GM18505 (cell line): ENCODE data around the gene FGB.

Source experiments
- ATAC-seq: cut with Tn5 transposase; IDR thresholded peaks from one replicate; pipeline ENCODE4 v1.9.1; 2021; ENCODE audit not compliant: unreplicated experiment
- POLR2A ChIP-seq: IDR thresholded peaks from 4 replicates; pipeline ENCODE4 v1.6.1; 2011; ENCODE audit warnings: borderline replicate concordance; ENCODE audit not compliant: insufficient read depth, insufficient read length; ENCODE audit errors: extremely low read depth

FGB gene

GRCh38 chr4:154562697-154563254 is at the start of gene FGB:
Gene FGB (plus strand): TSS chr4:154563011. CDS start chr4:154563019, 8 bp downstream.
- TF ChIP-seq POLR2A = no peak
- no peak for ATAC-seq

- TF ChIP-seq POLR2A = no peak
- ATAC-seq = no peak
Measured at GRCh38 chr4:154516318-154517029, 46.3 kb upstream of the FGB start.

- no peak for TF ChIP-seq POLR2A
- no peak for ATAC-seq
Measured at GRCh38 chr4:154517591-154517990, 45.2 kb upstream of the FGB start.

- no peak for ATAC-seq
- TF ChIP-seq POLR2A = no peak
Measured at GRCh38 chr4:154519214-154519613, 43.6 kb upstream of the FGB start.

GRCh38 chr4:154521607-154522006 is 41.2 kb upstream of the FGB start:
- TF ChIP-seq POLR2A = no peak
- ATAC-seq = no peak

GRCh38 chr4:154526151-154526550 is 36.7 kb upstream of the FGB start:
- no peak for ATAC-seq
- TF ChIP-seq POLR2A = no peak

- ATAC-seq = no peak
- no peak for TF ChIP-seq POLR2A
Measured at GRCh38 chr4:154527308-154527707, 35.5 kb upstream of the FGB start.

- TF ChIP-seq POLR2A = no peak
- ATAC-seq = no peak
Measured at GRCh38 chr4:154528869-154529268, 33.9 kb upstream of the FGB start.

- TF ChIP-seq POLR2A = no peak
Measured at GRCh38 chr4:154529728-154530519, 32.9 kb upstream of the FGB start.

GRCh38 chr4:154534296-154534695 is 28.5 kb upstream of the FGB start:
- ATAC-seq = no peak
- TF ChIP-seq POLR2A = no peak

More at GRCh38 chr4:154529728-154530519, 32.9 kb upstream of the FGB start:
- no peak for ATAC-seq

- no peak for ATAC-seq
- no peak for TF ChIP-seq POLR2A
Measured at GRCh38 chr4:154542271-154542879, 20.4 kb upstream of the FGB start.

GRCh38 chr4:154545689-154546088 is 17.1 kb upstream of the FGB start:
- TF ChIP-seq POLR2A = no peak
- no peak for ATAC-seq
